PC-3 (cell line): Measurements from ENCODE around the gene CELF5. TPM values are rescaled to one million over a fixed set of nuclear protein-coding genes. Genes with fewer than 3 reads are reported as not detected.

Experiments used
- ATAC-seq: fragments of 200-7000 bp; cut with Tn5 transposase; 2 replicates; pipeline ENCODE4 v1.9.1; 2020; ENCODE audit warnings: mild to moderate bottlenecking, moderate library complexity
- BruUV-seq: library from RNA; stranded (reverse); fragments of 400-500 nt; replicated peaks from 2 replicates; lab custom pipeline; 2021; lab: Mats Ljungman, UMichigan
- CTCF ChIA-PET: fragments of 300-600 bp; sonication (Branson Sonifier 250); formaldehyde crosslinking; loops from one replicate; lab custom pipeline; 2022; ENCODE audit warnings: antibody characterized with exemption; lab: Charles Lee
- POLR2A ChIA-PET: fragments of 300-600 bp; sonication (Branson Sonifier 250); formaldehyde crosslinking; loops from one replicate; lab custom pipeline; 2022; ENCODE audit warnings: antibody characterized with exemption; ENCODE audit not compliant: unreplicated experiment; lab: Charles Lee
- DNase-seq: peaks from one replicate; pipeline ENCODE4 v3.0.0-alpha.2; 2015
- H2AFZ ChIP-seq: fragments of 300-600 bp; sonication (generic); 2 replicates; pipeline ENCODE4 v1.6.0; 2016; ENCODE audit warnings: antibody characterized with exemption, low read length
- H3F3A ChIP-seq: fragments of 300-600 bp; sonication (generic); one replicate; pipeline ENCODE4 v1.6.0; 2017; ENCODE audit warnings: antibody characterized with exemption, low read length, control low read depth, mild to moderate bottlenecking; ENCODE audit not compliant: unreplicated experiment
- H3K27ac ChIP-seq: fragments of 300-600 bp; sonication (generic); 2 replicates; pipeline ENCODE4 v1.5.1; 2016; ENCODE audit warnings: mild to moderate bottlenecking, low read length
- H3K27me3 ChIP-seq: fragments of 300-600 bp; sonication (generic); 2 replicates; pipeline ENCODE4 v1.6.1; 2016; ENCODE audit warnings: low read length, mixed read lengths
- H3K36me3 ChIP-seq: fragments of 300-600 bp; sonication (generic); 2 replicates; pipeline ENCODE4 v1.6.1; 2016; ENCODE audit warnings: low read depth, mixed run types, low read length, mixed read lengths
- H3K4me1 ChIP-seq: fragments of 300-600 bp; sonication (generic); 2 replicates; pipeline ENCODE4 v1.5.1; 2016; ENCODE audit warnings: low read length; ENCODE audit not compliant: insufficient read depth
- H3K4me2 ChIP-seq: fragments of 300-600 bp; sonication (generic); 2 replicates; pipeline ENCODE4 v1.6.0; 2016; ENCODE audit warnings: low read length
- H3K4me3 ChIP-seq: fragments of 300-600 bp; sonication (generic); 2 replicates; pipeline ENCODE4 v1.5.1; 2016; ENCODE audit warnings: mild to moderate bottlenecking, low read length, mixed read lengths
- H3K79me2 ChIP-seq: fragments of 300-600 bp; sonication (generic); 2 replicates; pipeline ENCODE4 v1.6.1; 2017; ENCODE audit warnings: low read length, mixed read lengths
- H3K9ac ChIP-seq: fragments of 300-600 bp; sonication (generic); 2 replicates; pipeline ENCODE4 v1.6.0; 2016; ENCODE audit warnings: mild to moderate bottlenecking, low read length
- H3K9me2 ChIP-seq: fragments of 300-600 bp; sonication (generic); replicated peaks from 2 replicates; pipeline ENCODE4 v1.6.1; 2016; ENCODE audit warnings: mixed run types, low read length, mixed read lengths
- H3K9me3 ChIP-seq: fragments of 300-600 bp; sonication (generic); 2 replicates; pipeline ENCODE4 v1.6.1; 2016; ENCODE audit warnings: low read length, mixed read lengths
- H4K20me1 ChIP-seq: fragments of 300-600 bp; sonication (generic); 2 replicates; pipeline ENCODE4 v1.6.1; 2016; ENCODE audit warnings: low read length, mixed read lengths
- EZH2 ChIP-seq: fragments of 300-600 bp; sonication (generic); IDR thresholded peaks from one replicate; pipeline ENCODE4 v1.6.1; 2017; ENCODE audit warnings: antibody characterized with exemption, mild to moderate bottlenecking, low read length; ENCODE audit not compliant: unreplicated experiment
- EZH2phosphoT487 ChIP-seq: fragments of 300-600 bp; sonication (generic); IDR thresholded peaks from 2 replicates; pipeline ENCODE4 v1.6.1; 2018; ENCODE audit warnings: mild to moderate bottlenecking, antibody characterized with exemption, low read length, borderline replicate concordance
- intact Hi-C: fragments of 100-400 bp; cut with micrococcal nuclease; formaldehyde crosslinking; loops from 2 replicates; pipeline ENCODE4 v1.9.0; 2023
- total RNA-seq: library from RNA; depleted of rRNA; stranded (reverse); fragments of >200 nt; gene quantifications from 2 replicates; pipeline ENCODE4 v1.2.3, GENCODE V29; 2014
- TF ChIP-seq, protein P1 (sequence below): fragments of 300-600 bp; sonication (generic); conservative IDR thresholded peaks from 2 replicates; pipeline ENCODE4 v1.5.1; 2017; ENCODE audit warnings: antibody characterized with exemption, low read depth, mild to moderate bottlenecking, low read length

The CELF5 gene
- total RNA-seq, 1 experiment from 2014 or later: 0.44 TPM

DNA sequence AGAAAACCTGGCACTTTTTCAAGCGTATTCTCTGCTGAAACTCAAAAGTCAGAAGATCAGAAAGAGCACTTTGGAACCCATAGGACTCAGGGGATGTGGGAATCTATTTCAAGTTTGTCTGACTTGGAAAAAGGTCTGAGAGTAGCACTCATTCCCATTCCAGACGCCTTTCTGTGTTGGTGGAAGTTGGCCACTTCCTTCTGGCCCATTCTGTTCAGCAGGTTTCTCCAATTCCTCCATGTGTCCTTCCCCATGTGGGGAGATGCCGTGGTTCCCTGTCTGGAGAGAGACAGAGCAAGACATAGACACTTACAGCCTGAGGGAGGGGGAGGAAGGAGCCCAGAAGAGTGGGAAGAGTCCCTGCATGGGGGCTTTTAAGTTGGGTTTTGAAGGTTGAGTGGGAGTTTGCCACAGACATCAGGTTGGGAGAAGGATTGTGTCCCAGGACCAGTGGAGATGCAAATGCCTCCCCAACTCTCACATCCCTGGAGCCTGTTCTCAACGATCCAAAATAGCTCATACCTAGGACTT, 48.0 kb downstream of the CELF5 start:
- Histone ChIP-seq H3K4me2 (no peak overlapping the region), H2AFZ (no peak overlapping the region), H3K9ac (no peak overlapping the region), H3K79me2 (no peaks in the 10 kb centered on the region), H3K27ac (no peak overlapping the region), H3K4me1 (0 out of 2 replicates have a peak, but pooled peaks cover 4% of the 10 kb centered on the region), H3K9me2 (no peaks in the 10 kb centered on the region), H3K9me3 (no peaks in the 10 kb centered on the region), H3K4me3 (no peak overlapping the region), H3K27me3 (peaks cover 10% of the 10 kb centered on the region), H3F3A (no peaks in the 10 kb centered on the region), H4K20me1 (no peaks in the 10 kb centered on the region), H3K36me3 (no peaks in the 10 kb centered on the region; the same call in 1 of the 2 replicates)
- BruUV-seq: no TSS peak
- ATAC-seq: no peak
- TF ChIP-seq EZH2phosphoT487 (no peak), EZH2 (no peak)
- TF ChIP-seq, protein P1, sequence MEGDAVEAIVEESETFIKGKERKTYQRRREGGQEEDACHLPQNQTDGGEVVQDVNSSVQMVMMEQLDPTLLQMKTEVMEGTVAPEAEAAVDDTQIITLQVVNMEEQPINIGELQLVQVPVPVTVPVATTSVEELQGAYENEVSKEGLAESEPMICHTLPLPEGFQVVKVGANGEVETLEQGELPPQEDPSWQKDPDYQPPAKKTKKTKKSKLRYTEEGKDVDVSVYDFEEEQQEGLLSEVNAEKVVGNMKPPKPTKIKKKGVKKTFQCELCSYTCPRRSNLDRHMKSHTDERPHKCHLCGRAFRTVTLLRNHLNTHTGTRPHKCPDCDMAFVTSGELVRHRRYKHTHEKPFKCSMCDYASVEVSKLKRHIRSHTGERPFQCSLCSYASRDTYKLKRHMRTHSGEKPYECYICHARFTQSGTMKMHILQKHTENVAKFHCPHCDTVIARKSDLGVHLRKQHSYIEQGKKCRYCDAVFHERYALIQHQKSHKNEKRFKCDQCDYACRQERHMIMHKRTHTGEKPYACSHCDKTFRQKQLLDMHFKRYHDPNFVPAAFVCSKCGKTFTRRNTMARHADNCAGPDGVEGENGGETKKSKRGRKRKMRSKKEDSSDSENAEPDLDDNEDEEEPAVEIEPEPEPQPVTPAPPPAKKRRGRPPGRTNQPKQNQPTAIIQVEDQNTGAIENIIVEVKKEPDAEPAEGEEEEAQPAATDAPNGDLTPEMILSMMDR: no peak
- POLR2A ChIA-PET: no interaction called here
- DNase-seq: no peak
- CTCF ChIA-PET: no interaction called here
- intact Hi-C loops: no loop called here

DNA sequence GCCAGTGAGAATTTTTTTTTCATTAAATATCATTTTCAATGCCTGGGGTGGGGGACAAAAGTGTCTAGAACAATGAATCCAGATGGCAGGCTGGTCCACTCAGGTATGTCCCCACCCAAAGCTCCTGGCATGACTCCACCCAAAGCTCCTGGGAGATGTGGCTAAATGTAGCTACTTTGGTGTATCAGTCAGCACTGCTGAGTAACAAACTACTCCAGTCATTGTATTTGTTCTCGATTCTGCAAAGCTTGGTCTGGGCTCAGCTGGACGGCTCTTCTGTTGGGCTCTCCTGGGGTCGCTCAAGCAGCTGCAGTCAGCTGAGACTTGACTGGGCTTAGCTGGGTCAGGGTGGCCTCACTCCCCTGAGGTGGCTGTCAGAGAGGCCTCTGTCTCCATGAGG, 48.5 kb downstream of the CELF5 start:
- H4K20me1 ChIP-seq: no peaks in the 10 kb centered on the region
- CTCF ChIA-PET: interaction anchor here (0.5 kb wide), 1 partner anchor 12 kb away, joined by 6 read pairs; no protein-coding TSS in a partner anchor
- no TSS peak for BruUV-seq

More for the DNA sequence above, 48.5 kb downstream of the CELF5 start:
- H3K4me2 ChIP-seq: no peak overlapping the region
- H3K27me3 ChIP-seq: peaks cover 10% of the 10 kb centered on the region
- no peak overlapping the region for H3K4me3 ChIP-seq
- H3K36me3 ChIP-seq: no peaks in the 10 kb centered on the region; the same call in 1 of the 2 replicates
- no peak overlapping the region for H3K9ac ChIP-seq
- no peaks in the 10 kb centered on the region for H3F3A ChIP-seq
- no peaks in the 10 kb centered on the region for H3K79me2 ChIP-seq
- POLR2A ChIA-PET: no interaction called here
- H3K27ac ChIP-seq: no peak overlapping the region
- no peak overlapping the region for H2AFZ ChIP-seq
- ATAC-seq: no peak
- H3K9me2 ChIP-seq: no peaks in the 10 kb centered on the region
- H3K4me1 ChIP-seq: 0 out of 2 replicates have a peak, but pooled peaks cover 4% of the 10 kb centered on the region
- no peaks in the 10 kb centered on the region for H3K9me3 ChIP-seq
- DNase-seq: no peak
- TF ChIP-seq EZH2 (no peak), EZH2phosphoT487 (no peak)
- TF ChIP-seq, protein P1: no peak
- intact Hi-C loops: no loop called here
